HEK293T (cell line): Measurements from ENCODE around the gene PRR15L.

Experiments
- BHLHE40 ChIP-seq: fragments of 450-650 bp; IDR thresholded peaks from 2 replicates; pipeline ENCODE4 v1.6.1; 2016; ENCODE audit warnings: mild to moderate bottlenecking, moderate library complexity, borderline replicate concordance
- ELF4 ChIP-seq: fragments of 450-650 bp; IDR thresholded peaks from 2 replicates; pipeline ENCODE4 v1.6.1; 2017; ENCODE audit warnings: antibody characterized with exemption
- FOXA1 ChIP-seq: fragments of 450-650 bp; IDR thresholded peaks from 2 replicates; pipeline ENCODE4 v1.6.1; 2016; ENCODE audit warnings: mild to moderate bottlenecking
- FOXK2 ChIP-seq: fragments of 450-650 bp; IDR thresholded peaks from 2 replicates; pipeline ENCODE4 v1.6.1; 2016; ENCODE audit warnings: mild to moderate bottlenecking
- FOXM1 ChIP-seq: fragments of 450-650 bp; IDR thresholded peaks from 2 replicates; pipeline ENCODE4 v1.6.1; 2017; ENCODE audit warnings: mild to moderate bottlenecking, borderline replicate concordance
- SP1 ChIP-seq: fragments of 450-650 bp; IDR thresholded peaks from 2 replicates; pipeline ENCODE4 v1.6.1; 2017
- SUZ12 ChIP-seq: fragments of 450-650 bp; IDR thresholded peaks from 2 replicates; pipeline ENCODE4 v1.6.1; 2016; ENCODE audit warnings: mild to moderate bottlenecking
- TARDBP ChIP-seq: fragments of 450-650 bp; IDR thresholded peaks from 2 replicates; pipeline ENCODE4 v1.6.1; 2016
- ZNF384 ChIP-seq: fragments of 450-650 bp; IDR thresholded peaks from 2 replicates; pipeline ENCODE4 v1.6.1; 2016
- TF ChIP-seq, protein P1 (sequence below): fragments of 450-650 bp; IDR thresholded peaks from 2 replicates; pipeline ENCODE4 v1.6.1; 2016

DNA sequence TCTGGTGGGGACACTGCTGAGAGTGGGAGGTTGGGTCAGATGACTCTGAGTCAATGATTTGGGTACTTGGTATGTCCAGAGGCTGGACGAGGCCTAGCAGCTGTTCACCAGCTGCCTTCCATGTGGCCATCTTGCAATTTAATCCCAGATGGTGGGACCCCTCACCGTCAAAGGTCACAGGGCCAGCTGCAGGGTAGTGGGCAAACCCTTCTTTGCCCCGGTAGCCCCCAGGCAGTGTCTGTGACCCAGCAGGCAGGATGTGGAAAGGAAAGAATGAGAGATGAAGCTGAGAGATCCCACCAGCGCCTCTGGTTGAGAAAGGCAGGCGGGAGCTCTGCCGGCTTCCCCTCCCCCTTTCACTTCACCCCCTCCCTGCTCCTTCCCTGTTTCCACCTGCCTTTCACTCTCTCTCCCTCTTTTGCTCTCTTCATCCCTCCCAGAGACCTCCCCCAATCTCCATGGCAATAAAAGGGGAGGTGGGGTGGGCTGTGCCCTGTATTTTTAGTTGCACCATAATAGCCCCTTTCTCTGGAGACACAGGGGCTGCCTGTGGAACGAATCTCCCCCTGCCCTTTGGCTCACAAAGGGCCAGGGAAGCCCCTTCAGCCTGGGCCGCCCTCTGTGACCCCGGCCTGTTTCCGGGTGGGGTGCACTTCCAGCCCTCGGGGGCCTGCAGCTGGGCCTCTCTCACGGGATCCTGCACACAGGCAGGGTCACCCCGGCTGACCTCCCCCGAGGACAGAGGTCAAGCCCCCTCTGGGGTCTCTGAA is 33.5 kb upstream of the PRR15L start:
- TF ChIP-seq TARDBP (no peak), FOXM1 (no peak), ELF4 (no peak), BHLHE40 (no peak), SP1 (no peak), FOXK2 (no peak), SUZ12 (no peak), FOXA1 (no peak), ZNF384 (no peak)
- TF ChIP-seq, protein P1, sequence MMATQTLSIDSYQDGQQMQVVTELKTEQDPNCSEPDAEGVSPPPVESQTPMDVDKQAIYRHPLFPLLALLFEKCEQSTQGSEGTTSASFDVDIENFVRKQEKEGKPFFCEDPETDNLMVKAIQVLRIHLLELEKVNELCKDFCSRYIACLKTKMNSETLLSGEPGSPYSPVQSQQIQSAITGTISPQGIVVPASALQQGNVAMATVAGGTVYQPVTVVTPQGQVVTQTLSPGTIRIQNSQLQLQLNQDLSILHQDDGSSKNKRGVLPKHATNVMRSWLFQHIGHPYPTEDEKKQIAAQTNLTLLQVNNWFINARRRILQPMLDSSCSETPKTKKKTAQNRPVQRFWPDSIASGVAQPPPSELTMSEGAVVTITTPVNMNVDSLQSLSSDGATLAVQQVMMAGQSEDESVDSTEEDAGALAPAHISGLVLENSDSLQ, result no peak
